ENCODE data around the gene ATP5ME.

DNA sequence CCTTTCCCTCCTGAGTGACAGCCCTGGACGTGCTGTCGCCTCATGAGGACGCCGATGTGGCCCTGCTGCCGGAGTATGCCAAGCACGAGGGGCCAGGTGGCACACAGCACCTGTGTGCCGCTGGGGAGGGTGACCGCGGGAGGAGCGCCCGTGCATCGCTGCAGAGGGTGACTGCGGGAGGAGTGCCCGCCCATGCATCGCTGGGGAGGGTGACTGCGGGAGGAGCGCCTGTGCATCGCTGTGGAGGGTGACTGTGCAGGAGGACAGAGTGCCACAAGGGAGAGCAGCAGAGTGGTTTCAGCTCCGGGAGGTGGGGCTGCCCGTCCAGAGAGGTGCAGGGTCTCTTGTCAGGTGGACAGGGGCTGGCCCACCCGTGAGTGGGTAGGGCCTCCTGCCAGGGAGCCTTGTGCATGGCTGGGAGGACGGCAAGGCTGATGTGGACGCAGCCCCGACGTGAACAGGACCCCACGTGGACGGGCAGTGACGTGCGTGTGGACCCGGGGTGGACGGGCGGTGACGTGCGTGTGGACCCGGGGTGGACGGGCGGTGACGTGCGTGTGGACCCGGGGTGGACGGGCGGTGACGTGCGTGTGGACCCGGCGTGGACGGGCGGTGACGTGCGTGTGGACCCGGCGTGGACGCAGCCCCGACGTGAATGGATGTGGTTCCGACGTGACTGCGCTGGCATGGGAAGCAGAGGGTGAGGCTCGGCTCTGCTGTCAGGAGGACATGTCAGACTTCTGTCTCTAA lies 46.2 kb upstream of the ATP5ME start:
- TF ChIP-seq JUND (IDR thresholded peaks at IDR 0.05) (no peak), EZH2 (IDR thresholded peaks at IDR 0.05) (no peak)
- TF ChIP-seq, protein P1, sequence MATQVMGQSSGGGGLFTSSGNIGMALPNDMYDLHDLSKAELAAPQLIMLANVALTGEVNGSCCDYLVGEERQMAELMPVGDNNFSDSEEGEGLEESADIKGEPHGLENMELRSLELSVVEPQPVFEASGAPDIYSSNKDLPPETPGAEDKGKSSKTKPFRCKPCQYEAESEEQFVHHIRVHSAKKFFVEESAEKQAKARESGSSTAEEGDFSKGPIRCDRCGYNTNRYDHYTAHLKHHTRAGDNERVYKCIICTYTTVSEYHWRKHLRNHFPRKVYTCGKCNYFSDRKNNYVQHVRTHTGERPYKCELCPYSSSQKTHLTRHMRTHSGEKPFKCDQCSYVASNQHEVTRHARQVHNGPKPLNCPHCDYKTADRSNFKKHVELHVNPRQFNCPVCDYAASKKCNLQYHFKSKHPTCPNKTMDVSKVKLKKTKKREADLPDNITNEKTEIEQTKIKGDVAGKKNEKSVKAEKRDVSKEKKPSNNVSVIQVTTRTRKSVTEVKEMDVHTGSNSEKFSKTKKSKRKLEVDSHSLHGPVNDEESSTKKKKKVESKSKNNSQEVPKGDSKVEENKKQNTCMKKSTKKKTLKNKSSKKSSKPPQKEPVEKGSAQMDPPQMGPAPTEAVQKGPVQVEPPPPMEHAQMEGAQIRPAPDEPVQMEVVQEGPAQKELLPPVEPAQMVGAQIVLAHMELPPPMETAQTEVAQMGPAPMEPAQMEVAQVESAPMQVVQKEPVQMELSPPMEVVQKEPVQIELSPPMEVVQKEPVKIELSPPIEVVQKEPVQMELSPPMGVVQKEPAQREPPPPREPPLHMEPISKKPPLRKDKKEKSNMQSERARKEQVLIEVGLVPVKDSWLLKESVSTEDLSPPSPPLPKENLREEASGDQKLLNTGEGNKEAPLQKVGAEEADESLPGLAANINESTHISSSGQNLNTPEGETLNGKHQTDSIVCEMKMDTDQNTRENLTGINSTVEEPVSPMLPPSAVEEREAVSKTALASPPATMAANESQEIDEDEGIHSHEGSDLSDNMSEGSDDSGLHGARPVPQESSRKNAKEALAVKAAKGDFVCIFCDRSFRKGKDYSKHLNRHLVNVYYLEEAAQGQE (IDR thresholded peaks at IDR 0.05; ENCODE audit: low read depth), result no peak
- TF ChIP-seq, protein P2, sequence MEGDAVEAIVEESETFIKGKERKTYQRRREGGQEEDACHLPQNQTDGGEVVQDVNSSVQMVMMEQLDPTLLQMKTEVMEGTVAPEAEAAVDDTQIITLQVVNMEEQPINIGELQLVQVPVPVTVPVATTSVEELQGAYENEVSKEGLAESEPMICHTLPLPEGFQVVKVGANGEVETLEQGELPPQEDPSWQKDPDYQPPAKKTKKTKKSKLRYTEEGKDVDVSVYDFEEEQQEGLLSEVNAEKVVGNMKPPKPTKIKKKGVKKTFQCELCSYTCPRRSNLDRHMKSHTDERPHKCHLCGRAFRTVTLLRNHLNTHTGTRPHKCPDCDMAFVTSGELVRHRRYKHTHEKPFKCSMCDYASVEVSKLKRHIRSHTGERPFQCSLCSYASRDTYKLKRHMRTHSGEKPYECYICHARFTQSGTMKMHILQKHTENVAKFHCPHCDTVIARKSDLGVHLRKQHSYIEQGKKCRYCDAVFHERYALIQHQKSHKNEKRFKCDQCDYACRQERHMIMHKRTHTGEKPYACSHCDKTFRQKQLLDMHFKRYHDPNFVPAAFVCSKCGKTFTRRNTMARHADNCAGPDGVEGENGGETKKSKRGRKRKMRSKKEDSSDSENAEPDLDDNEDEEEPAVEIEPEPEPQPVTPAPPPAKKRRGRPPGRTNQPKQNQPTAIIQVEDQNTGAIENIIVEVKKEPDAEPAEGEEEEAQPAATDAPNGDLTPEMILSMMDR (IDR thresholded peaks at IDR 0.05 in 2 of 3, conservative IDR thresholded peaks at IDR 0.05 in 1 of 3; ENCODE audit: borderline replicate concordance in 1 of 3, insufficient read depth in 1 of 3, low read depth in 2 of 3, low read length in 2 of 3), result no peak
- TF ChIP-seq, protein P3, sequence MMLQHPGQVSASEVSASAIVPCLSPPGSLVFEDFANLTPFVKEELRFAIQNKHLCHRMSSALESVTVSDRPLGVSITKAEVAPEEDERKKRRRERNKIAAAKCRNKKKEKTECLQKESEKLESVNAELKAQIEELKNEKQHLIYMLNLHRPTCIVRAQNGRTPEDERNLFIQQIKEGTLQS (IDR thresholded peaks at IDR 0.05), result no peak
